GM12873 (cell line): ENCODE data around the gene LPP.

ENCODE experiments used
- CTCF ChIP-seq: IDR thresholded peaks from 2 replicates; pipeline ENCODE4 v1.5.1; 2012; ENCODE audit warnings: low read depth, mild to moderate bottlenecking, moderate library complexity, low read length, control low read depth; ENCODE audit not compliant: insufficient read depth; ENCODE audit errors: missing control alignments

Gene LPP

GRCh38 chr3:188470508-188471130, 316.7 kb downstream of the LPP start:
- TF ChIP-seq CTCF = no peak

- TF ChIP-seq CTCF = no peak
Observed at GRCh38 chr3:188471723-188472122, 317.8 kb downstream of the LPP start.

- no peak for TF ChIP-seq CTCF
Observed at GRCh38 chr3:188472336-188472735, 318.4 kb downstream of the LPP start.

GRCh38 chr3:188473045-188473444, 319.1 kb downstream of the LPP start:
- TF ChIP-seq CTCF = no peak

- no peak for TF ChIP-seq CTCF
Observed at GRCh38 chr3:188473591-188474288, 319.8 kb downstream of the LPP start.

- no peak for TF ChIP-seq CTCF
Observed at GRCh38 chr3:188476935-188477334, 323.0 kb downstream of the LPP start.

- no peak for TF ChIP-seq CTCF
Observed at GRCh38 chr3:188480011-188480410, 326.1 kb downstream of the LPP start.
